ENCODE measurements around the gene NDUFB3. TPM values are rescaled to one million over a fixed set of nuclear protein-coding genes. Genes with fewer than 3 reads are reported as not detected.
"Not testable (repeated sequence)": the region's sequence is repeated elsewhere in the genome, so short reads cannot be mapped to it uniquely, and the experiment has no call there.

NDUFB3 gene
- polyA plus RNA-seq = 91.4 TPM
- long read RNA-seq, donor 1, transcript NDUFB3-201 (3 exons, 755 nt) = major isoform, 35 of 122 reads
- long read RNA-seq, donor 1, partial matches to known transcripts = 86 of 122 reads
- long read RNA-seq, donor 1, other reads (novel, unspliced or antisense) = 0 of 122 reads
- long read RNA-seq, donor 2, transcript NDUFB3-201 (3 exons, 755 nt) = major isoform, 115 of 305 reads
- long read RNA-seq, donor 2, partial matches to known transcripts = 188 of 305 reads
- long read RNA-seq, donor 2, other reads (novel, unspliced or antisense) = 0 of 305 reads
- long read RNA-seq, donor 3 = 0 reads
- long read RNA-seq, donor 4, transcript NDUFB3-201 (3 exons, 755 nt) = major isoform, 20 of 25 reads
- long read RNA-seq, donor 4, partial matches to known transcripts = 5 of 25 reads
- long read RNA-seq, donor 4, other reads (novel, unspliced or antisense) = 0 of 25 reads
- long read RNA-seq, donor 5, transcript NDUFB3-201 (3 exons, 755 nt) = major isoform, 49 of 127 reads
- long read RNA-seq, donor 5, partial matches to known transcripts = 78 of 127 reads
- long read RNA-seq, donor 5, other reads (novel, unspliced or antisense) = 0 of 127 reads
- long read RNA-seq, donor 6, transcript NDUFB3-201 (3 exons, 755 nt) = major isoform, 85 of 104 reads
- long read RNA-seq, donor 6, partial matches to known transcripts = 18 of 104 reads
- long read RNA-seq, donor 6, other reads (novel, unspliced or antisense) = 0 of 104 reads
- long read RNA-seq, donor 7, transcript NDUFB3-201 (3 exons, 755 nt) = major isoform, 68 of 82 reads
- long read RNA-seq, donor 7, partial matches to known transcripts = 10 of 82 reads
- long read RNA-seq, donor 7, other reads (novel, unspliced or antisense) = 0 of 82 reads
- long read RNA-seq, donor 8, transcript NDUFB3-201 (3 exons, 755 nt) = major isoform, 197 of 422 reads
- long read RNA-seq, donor 8, partial matches to known transcripts = 223 of 422 reads
- long read RNA-seq, donor 8, other reads (novel, unspliced or antisense) = 0 of 422 reads
- long read RNA-seq, donor 9, transcript NDUFB3-201 (3 exons, 755 nt) = major isoform, 161 of 302 reads
- long read RNA-seq, donor 9, partial matches to known transcripts = 141 of 302 reads
- long read RNA-seq, donor 9, other reads (novel, unspliced or antisense) = 0 of 302 reads
- long read RNA-seq, donor 10, transcript NDUFB3-201 (3 exons, 755 nt) = major isoform, 122 of 275 reads
- long read RNA-seq, donor 10, partial matches to known transcripts = 148 of 275 reads
- long read RNA-seq, donor 10, other reads (novel, unspliced or antisense) = 0 of 275 reads
- long read RNA-seq, donor 11, transcript NDUFB3-201 (3 exons, 755 nt) = major isoform, 87 of 174 reads
- long read RNA-seq, donor 11, partial matches to known transcripts = 87 of 174 reads
- long read RNA-seq, donor 11, other reads (novel, unspliced or antisense) = 0 of 174 reads

- Histone ChIP-seq H3K4me1 (ENCODE audit: control insufficient read depth, insufficient read depth, low read length) (peaks cover 4% of the 10 kb centered on the region), H3K27me3 (ENCODE audit: control insufficient read depth, insufficient read depth, low read length) (no peaks in the 10 kb centered on the region), H3K9me3 (ENCODE audit: control insufficient read depth, low read depth, low read length) (no peaks in the 10 kb centered on the region), H3K4me3 (ENCODE audit: low read length) (peak within 1 kb of the TSS; percentile 97), H3K36me3 (ENCODE audit: control insufficient read depth, insufficient read depth, low read length) (no peaks in the 10 kb centered on the region), H3K27ac (ENCODE audit: low read length) (peak within 1 kb of the TSS; percentile 88)
- peak; percentile 95 to 97 for DNase-seq
- WGBS (ENCODE audit: insufficient coverage, low lambda C conversion rate) = no CpG with 5 or more reads among the region's 34 CpGs
These were observed at the start of gene NDUFB3, which contains the start of gene HYCC2 for GRCh38 chr2:201071479-201072200. TSS of gene NDUFB3 (plus strand) at chr2:201072001. CDS start at chr2:201078883, 6,882 bp downstream. TSS of gene HYCC2 (minus strand) at chr2:201071671. CDS start at chr2:201024009, 47,662 bp downstream.

DNA sequence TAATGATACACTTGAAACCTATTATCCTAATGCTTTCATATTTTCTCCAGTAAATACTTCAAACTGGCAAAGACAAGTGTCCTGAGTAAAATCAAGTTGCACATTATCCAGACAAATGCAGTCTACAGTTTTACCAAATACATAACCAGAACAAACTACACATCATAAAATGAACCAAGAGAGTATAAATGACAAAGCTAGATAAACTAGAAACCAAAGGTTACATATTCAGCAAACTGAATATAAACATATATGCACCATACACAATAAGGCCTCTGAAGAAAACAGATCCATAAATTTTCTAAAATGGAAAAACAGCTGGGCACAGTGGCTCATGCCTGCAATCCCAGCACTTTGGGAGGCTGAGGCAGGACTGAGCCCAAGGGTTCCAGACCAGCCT is 47.3 kb upstream of the NDUFB3 start:
- Histone ChIP-seq H3K4me3 (ENCODE audit: low read length) (no peak overlapping the region), H3K27me3 (ENCODE audit: control insufficient read depth, insufficient read depth, low read length) (no peaks in the 10 kb centered on the region), H3K36me3 (ENCODE audit: control insufficient read depth, insufficient read depth, low read length) (peaks cover 4% of the 10 kb centered on the region), H3K9me3 (ENCODE audit: control insufficient read depth, low read depth, low read length) (no peaks in the 10 kb centered on the region), H3K4me1 (ENCODE audit: control insufficient read depth, insufficient read depth, low read length) (peaks cover 12% of the 10 kb centered on the region), H3K27ac (ENCODE audit: low read length) (no peak overlapping the region)
- peak in 1 of 2 donors; percentile 11 for DNase-seq

GRCh38 chr2:201034355-201034754 is 37.4 kb upstream of the NDUFB3 start:
- not testable (repeated sequence) for H3K9me3 ChIP-seq (ENCODE audit: control insufficient read depth, low read depth, low read length); H3K27me3 ChIP-seq (ENCODE audit: control insufficient read depth, insufficient read depth, low read length); DNase-seq; H3K4me1 ChIP-seq (ENCODE audit: control insufficient read depth, insufficient read depth, low read length); H3K36me3 ChIP-seq (ENCODE audit: control insufficient read depth, insufficient read depth, low read length); H3K4me3 ChIP-seq (ENCODE audit: low read length); H3K27ac ChIP-seq (ENCODE audit: low read length)
- WGBS (ENCODE audit: insufficient coverage, low lambda C conversion rate) = no CpG with 5 or more reads among the region's 2 CpGs

GRCh38 chr2:201038361-201038760 is 33.4 kb upstream of the NDUFB3 start:
- H3K27ac ChIP-seq (ENCODE audit: low read length); H3K36me3 ChIP-seq (ENCODE audit: control insufficient read depth, insufficient read depth, low read length); DNase-seq; H3K4me1 ChIP-seq (ENCODE audit: control insufficient read depth, insufficient read depth, low read length); H3K27me3 ChIP-seq (ENCODE audit: control insufficient read depth, insufficient read depth, low read length); H3K4me3 ChIP-seq (ENCODE audit: low read length): not testable (repeated sequence)
- H3K9me3 ChIP-seq (ENCODE audit: control insufficient read depth, low read depth, low read length) = peaks cover 11% of the 10 kb centered on the region
- WGBS (ENCODE audit: insufficient coverage, low lambda C conversion rate) = no CpG with 5 or more reads among the region's 4 CpGs

DNA sequence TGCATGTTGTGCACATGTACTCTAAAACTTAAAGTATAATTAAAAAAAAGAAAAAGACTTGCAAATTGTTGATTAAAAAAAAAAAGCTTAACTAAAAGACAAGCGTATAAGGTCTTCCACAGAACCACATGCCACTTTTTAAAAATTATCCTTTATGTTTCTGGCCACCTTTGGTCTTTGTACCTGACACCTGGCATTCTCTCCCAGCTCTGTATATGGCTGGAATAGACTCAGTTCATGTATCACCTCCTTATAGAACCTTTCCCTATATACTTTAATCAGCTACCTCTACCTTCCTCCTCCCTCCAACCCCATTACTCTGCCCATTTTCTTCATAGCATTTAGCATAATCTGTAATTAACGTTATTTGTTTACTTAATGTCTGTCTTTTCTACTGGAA is 32.9 kb upstream of the NDUFB3 start:
- peaks cover 2% of the 10 kb centered on the region for H3K36me3 ChIP-seq (ENCODE audit: control insufficient read depth, insufficient read depth, low read length)
- H3K9me3 ChIP-seq (ENCODE audit: control insufficient read depth, low read depth, low read length) = peaks cover 7% of the 10 kb centered on the region
- peak; percentile 14 to 68 for DNase-seq
- WGBS (ENCODE audit: insufficient coverage, low lambda C conversion rate) = 60% methylated on average over 2 of the region's 2 CpGs
- no peaks in the 10 kb centered on the region for H3K27me3 ChIP-seq (ENCODE audit: control insufficient read depth, insufficient read depth, low read length)
- H3K4me1 ChIP-seq (ENCODE audit: control insufficient read depth, insufficient read depth, low read length) = peaks cover 3% of the 10 kb centered on the region
- no peak overlapping the region for H3K4me3 ChIP-seq (ENCODE audit: low read length)
- no peak overlapping the region for H3K27ac ChIP-seq (ENCODE audit: low read length)

- Histone ChIP-seq H3K4me1 (ENCODE audit: control insufficient read depth, insufficient read depth, low read length) (peaks cover 3% of the 10 kb centered on the region), H3K4me3 (ENCODE audit: low read length) (no peak overlapping the region), H3K36me3 (ENCODE audit: control insufficient read depth, insufficient read depth, low read length) (peaks cover 2% of the 10 kb centered on the region), H3K27me3 (ENCODE audit: control insufficient read depth, insufficient read depth, low read length) (no peaks in the 10 kb centered on the region), H3K27ac (ENCODE audit: low read length) (no peak overlapping the region), H3K9me3 (ENCODE audit: control insufficient read depth, low read depth, low read length) (peaks cover 7% of the 10 kb centered on the region)
- WGBS (ENCODE audit: insufficient coverage, low lambda C conversion rate) = 59% methylated on average over 3 of the region's 4 CpGs
- no peak for DNase-seq
These were observed 30.8 kb upstream of the NDUFB3 start for GRCh38 chr2:201040867-201041628.

DNA sequence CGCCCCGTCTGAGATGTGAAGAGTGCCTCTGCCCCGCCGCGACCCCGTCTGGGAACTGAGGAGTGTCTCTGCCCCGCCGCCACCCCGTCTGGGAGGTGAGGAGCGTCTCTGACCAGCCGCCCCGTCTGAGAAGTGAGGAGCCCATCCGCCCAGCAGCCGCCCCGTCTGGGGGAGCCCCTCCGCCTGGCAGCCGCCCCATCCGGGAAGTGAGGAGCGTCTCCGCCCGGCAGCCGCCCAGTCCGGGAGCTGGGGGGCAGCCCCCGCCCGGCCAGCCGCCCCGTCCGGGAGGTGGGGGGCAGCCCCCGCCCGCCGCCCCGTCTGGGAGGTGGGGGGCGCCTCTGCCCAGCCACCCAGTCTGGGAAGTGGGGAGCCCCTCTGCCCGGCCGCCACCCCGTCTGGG is 29.4 kb upstream of the NDUFB3 start:
- not testable (repeated sequence) for DNase-seq; H3K9me3 ChIP-seq (ENCODE audit: control insufficient read depth, low read depth, low read length); H3K27me3 ChIP-seq (ENCODE audit: control insufficient read depth, insufficient read depth, low read length); H3K27ac ChIP-seq (ENCODE audit: low read length); H3K4me3 ChIP-seq (ENCODE audit: low read length); H3K4me1 ChIP-seq (ENCODE audit: control insufficient read depth, insufficient read depth, low read length); H3K36me3 ChIP-seq (ENCODE audit: control insufficient read depth, insufficient read depth, low read length)
- WGBS (ENCODE audit: insufficient coverage, low lambda C conversion rate) = no CpG with 5 or more reads among the region's 36 CpGs

GRCh38 chr2:201043050-201043449 is 28.8 kb upstream of the NDUFB3 start:
- not testable (repeated sequence) for H3K4me1 ChIP-seq (ENCODE audit: control insufficient read depth, insufficient read depth, low read length); H3K36me3 ChIP-seq (ENCODE audit: control insufficient read depth, insufficient read depth, low read length); H3K27me3 ChIP-seq (ENCODE audit: control insufficient read depth, insufficient read depth, low read length); H3K27ac ChIP-seq (ENCODE audit: low read length); DNase-seq; H3K4me3 ChIP-seq (ENCODE audit: low read length)
- peaks cover 10% of the 10 kb centered on the region for H3K9me3 ChIP-seq (ENCODE audit: control insufficient read depth, low read depth, low read length)
- WGBS (ENCODE audit: insufficient coverage, low lambda C conversion rate) = no CpG with 5 or more reads among the region's 5 CpGs

- Histone ChIP-seq H3K27me3 (ENCODE audit: control insufficient read depth, insufficient read depth, low read length) (no peaks in the 10 kb centered on the region), H3K4me1 (ENCODE audit: control insufficient read depth, insufficient read depth, low read length) (no peaks in the 10 kb centered on the region), H3K27ac (ENCODE audit: low read length) (no peak overlapping the region), H3K36me3 (ENCODE audit: control insufficient read depth, insufficient read depth, low read length) (peaks cover 5% of the 10 kb centered on the region), H3K9me3 (ENCODE audit: control insufficient read depth, low read depth, low read length) (peaks cover 9% of the 10 kb centered on the region), H3K4me3 (ENCODE audit: low read length) (no peak overlapping the region)
- DNase-seq = no peak
- WGBS (ENCODE audit: insufficient coverage, low lambda C conversion rate) = 100% methylated on average over 2 of the region's 2 CpGs
These were observed 24.9 kb upstream of the NDUFB3 start for GRCh38 chr2:201046881-201047280.
